HG03439 (cell line): Measurements from ENCODE around the gene RFWD3.

ENCODE experiments used
- ATAC-seq: cut with Tn5 transposase; IDR thresholded peaks from one replicate; pipeline ENCODE4 v1.9.1; 2021; ENCODE audit warnings: mild to moderate bottlenecking, moderate library complexity; ENCODE audit not compliant: unreplicated experiment

RFWD3 gene

GRCh38 chr16:74583926-74584666, 82.6 kb downstream of the RFWD3 start:
- ATAC-seq, result no peak

- no peak for ATAC-seq
Observed at GRCh38 chr16:74582970-74583369, 83.7 kb downstream of the RFWD3 start.

GRCh38 chr16:74580833-74581232, 85.8 kb downstream of the RFWD3 start:
- no peak for ATAC-seq

GRCh38 chr16:74578838-74579237, 87.8 kb downstream of the RFWD3 start:
- ATAC-seq, result no peak

- no peak for ATAC-seq
Observed at GRCh38 chr16:74578433-74578832, 88.2 kb downstream of the RFWD3 start.

- peak; percentile 52 for ATAC-seq
Observed at GRCh38 chr16:74577882-74578366, 88.8 kb downstream of the RFWD3 start.

GRCh38 chr16:74575807-74576643, 90.7 kb downstream of the RFWD3 start:
- no peak for ATAC-seq

- ATAC-seq, result no peak
Observed at GRCh38 chr16:74575175-74575806, 91.4 kb downstream of the RFWD3 start.

GRCh38 chr16:74574146-74574545, 92.5 kb downstream of the RFWD3 start:
- no peak for ATAC-seq

- no peak for ATAC-seq
Observed at GRCh38 chr16:74573622-74574021, 93.1 kb downstream of the RFWD3 start.
